HL-60/S4 (cell line): ENCODE measurements around the gene ZNF691.
"Not testable (repeated sequence)": the region's sequence is repeated elsewhere in the genome, so short reads cannot be mapped to it uniquely, and the experiment has no call there.

ENCODE experiments used
- in situ Hi-C: fragments of 300-500 bp; cut with MboI; formaldehyde crosslinking; loops from 2 replicates; pipeline ENCODE4 v1.14.3; 2022; ENCODE audit warnings: low sequenced_read_pairs

ZNF691 gene, protein sequence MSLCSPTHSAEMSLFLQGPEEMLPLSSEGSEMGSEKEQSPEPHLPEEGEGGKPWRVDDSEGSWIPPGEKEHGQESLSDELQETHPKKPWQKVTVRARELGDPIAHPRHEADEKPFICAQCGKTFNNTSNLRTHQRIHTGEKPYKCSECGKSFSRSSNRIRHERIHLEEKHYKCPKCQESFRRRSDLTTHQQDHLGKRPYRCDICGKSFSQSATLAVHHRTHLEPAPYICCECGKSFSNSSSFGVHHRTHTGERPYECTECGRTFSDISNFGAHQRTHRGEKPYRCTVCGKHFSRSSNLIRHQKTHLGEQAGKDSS

DNA sequence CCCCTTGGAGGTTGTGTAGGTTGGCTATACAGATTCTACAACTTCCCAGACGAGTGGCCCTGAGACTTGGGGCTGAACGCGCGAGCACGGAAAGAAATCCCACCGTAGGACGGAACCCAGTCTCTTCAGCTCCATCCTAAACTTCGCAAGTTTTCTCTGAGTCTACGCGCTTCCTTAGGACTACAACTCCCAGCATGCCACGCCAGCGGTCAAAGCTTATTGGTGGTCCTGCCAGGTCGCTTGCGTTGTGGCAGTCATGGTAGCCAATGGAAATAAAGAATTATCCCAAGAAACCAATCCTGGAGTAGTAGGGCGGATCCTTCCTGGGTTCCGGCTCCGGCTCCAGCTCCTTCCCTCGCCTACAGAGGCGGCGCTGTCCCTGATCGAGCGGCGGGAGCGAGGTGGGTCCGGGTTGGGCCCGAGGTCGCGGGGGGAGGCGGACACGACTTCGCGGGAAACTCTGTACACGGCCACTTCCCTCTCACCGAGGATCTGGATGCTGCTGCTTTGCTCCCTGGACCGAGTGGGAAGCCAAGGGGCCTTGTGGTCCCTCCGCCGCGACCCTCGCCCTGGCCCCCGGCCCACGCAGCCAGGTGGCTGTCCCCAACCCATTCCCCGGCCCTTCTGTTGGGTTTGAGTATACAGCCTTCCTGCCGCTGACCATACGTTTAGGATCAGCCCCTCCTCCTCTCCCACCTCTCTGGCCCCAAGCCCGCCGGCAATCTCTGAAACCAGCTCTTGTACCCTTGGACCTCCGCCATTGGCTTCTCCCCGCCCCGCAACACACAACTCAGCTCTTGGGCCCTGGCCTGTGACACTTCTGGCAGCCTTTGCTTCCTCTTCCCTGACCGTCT, at the start of gene ZNF691:
Gene ZNF691, plus strand, starts transcription at position 357 of the 854 bp plus-strand sequence. CDS start 3,046 bp downstream, outside the sequence.
- in situ Hi-C loops, result no loop called here

DNA sequence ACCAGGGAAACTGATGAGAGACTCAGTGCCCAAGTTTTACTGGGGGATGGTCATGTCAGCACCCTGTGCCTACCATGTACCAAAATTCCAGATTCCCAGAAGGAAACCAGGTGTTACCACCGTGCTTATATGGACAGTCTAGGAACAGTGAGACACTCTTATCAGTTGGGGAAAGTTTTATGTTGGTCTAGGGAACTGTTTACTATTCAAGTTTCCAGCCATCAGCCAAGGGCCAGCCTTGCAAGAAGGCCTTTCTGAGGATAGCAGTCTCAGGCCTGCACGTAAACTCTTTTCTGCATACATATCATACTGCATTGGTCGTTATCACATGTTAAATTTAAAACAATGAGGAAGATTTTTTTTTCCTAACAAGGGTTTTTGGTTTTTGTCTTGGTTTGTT, 49.0 kb upstream of the ZNF691 start:
- in situ Hi-C loops, result no loop called here

GRCh38 chr1:42797979-42798378, 48.4 kb upstream of the ZNF691 start:
- in situ Hi-C loops, result no loop called here

DNA sequence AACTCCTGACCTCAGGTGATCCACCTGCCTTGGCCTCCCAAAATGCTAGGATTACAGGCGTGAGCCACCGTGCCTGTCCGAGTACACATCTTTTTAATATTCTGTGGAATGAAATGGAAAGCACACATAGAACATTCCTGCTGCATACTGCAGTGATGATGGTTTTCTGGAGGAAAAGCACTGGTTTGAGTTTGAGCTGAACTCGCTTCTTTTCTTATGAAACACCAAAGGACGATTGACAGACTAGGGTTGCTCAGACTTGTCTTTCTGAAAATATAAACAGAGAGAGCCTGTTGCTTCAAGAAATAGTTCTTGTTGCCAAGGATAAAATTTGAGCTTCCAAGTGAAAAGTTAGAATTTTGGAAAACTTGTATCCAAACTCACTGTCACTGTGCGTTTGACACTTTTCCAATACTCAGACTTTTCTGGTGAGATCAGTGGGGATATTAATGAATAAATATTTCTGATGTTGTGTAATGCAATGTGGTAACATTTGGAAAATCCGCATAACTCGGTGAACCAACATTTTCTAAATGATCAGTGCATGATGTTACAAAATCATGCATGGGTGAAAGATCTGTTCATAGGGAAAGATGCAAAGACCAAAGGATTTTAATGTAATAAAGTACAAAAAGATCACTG, 44.5 kb upstream of the ZNF691 start:
- in situ Hi-C loops, result no loop called here

- in situ Hi-C loops, result no loop called here
Observed at GRCh38 chr1:42806171-42806570, 40.2 kb upstream of the ZNF691 start.

DNA sequence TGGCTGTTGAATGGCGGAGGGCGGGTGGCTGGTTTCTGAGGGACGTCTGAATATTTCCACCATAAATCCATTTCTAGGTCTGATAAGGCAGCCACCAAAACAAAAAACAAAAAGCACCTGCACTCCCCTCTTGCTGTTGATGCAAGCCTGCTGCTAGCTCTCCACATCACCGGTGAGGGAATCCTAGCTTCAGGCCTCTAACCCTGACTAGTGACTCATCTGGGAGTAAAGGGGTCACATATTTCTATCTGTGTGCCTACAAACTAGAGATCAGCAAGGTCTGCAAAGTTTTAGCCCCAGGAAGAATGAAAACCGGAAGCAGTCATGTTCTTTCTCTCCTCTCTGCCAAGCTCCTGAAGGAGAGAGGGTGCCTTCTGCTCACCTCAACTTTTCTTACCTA, 39.8 kb upstream of the ZNF691 start:
- in situ Hi-C loops, result no loop called here

- in situ Hi-C loops, result no loop called here
Observed at GRCh38 chr1:42807056-42807668, 39.3 kb upstream of the ZNF691 start.

GRCh38 chr1:42814815-42815214, 31.6 kb upstream of the ZNF691 start:
- in situ Hi-C loops, result not testable (repeated sequence)

GRCh38 chr1:42815941-42816584, 30.4 kb upstream of the ZNF691 start:
- in situ Hi-C loops, result no loop called here

DNA sequence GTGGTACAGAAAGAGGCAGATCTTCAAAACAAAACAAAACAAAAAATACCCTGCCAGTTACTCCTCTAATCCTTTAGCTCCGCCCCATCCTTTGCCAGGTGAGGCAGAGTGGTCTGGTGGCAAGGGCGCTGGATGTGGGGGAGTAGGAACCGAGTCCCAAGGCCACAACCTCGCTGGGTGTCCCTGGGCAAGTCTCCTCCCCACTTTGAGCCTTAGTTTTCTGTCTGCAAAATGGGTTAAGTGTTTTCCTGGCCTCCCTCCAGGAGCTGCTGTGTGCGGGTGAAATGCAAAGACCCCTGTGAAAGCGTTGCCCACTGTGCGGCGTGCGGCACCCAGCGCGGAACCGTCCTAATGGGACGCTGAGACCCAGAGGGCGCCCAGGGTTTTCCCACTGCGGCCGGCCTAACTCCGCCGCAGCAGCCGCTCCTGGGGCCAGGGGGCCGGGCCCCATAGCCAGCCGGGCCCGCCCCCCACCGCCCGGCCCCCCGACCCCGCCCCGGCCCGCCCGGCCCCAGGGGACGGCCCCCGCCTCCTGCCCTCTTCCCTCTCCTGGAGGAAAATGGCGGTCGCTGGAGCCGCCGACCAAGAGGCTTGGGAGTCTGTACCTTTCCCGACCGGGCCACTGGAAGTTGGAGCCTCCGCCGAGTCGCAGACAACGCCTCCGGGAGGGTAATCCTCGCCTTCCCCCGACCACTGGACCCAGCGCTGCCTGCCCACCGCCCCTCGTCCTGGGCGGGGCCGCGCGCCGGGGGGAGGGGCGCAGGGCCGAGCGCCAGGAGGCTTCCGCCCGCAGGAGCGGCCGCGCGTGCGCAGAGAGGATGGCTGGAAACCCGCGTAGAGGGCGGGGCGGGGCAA, 29.6 kb upstream of the ZNF691 start, which contains the start of the genes ERMAP and SVBP:
Gene ERMAP, plus strand, starts transcription at position 538 of the 855 bp plus-strand sequence. CDS start 13,327 bp downstream, outside the sequence.
Gene SVBP, minus strand, starts transcription at position 813 of the 855 bp plus-strand sequence. CDS start 853 bp downstream, outside the sequence.
- in situ Hi-C loops, result no loop called here

DNA sequence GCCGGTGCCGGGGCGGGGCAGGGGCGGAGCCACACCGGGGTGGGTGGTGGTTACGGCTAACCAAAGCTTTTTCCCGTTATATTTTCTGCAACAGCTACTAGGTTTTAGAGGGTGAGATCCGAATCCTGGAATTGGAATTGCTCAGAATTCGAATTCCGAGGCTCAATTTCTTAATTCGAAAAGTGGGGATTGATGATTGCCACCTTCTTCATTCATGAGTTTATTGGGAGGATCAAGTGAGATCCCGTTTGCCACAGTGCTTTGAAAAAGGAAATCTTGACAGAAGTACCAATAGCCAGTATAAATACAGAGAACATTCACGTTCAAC, 29.0 kb upstream of the ZNF691 start:
- in situ Hi-C loops, result no loop called here

DNA sequence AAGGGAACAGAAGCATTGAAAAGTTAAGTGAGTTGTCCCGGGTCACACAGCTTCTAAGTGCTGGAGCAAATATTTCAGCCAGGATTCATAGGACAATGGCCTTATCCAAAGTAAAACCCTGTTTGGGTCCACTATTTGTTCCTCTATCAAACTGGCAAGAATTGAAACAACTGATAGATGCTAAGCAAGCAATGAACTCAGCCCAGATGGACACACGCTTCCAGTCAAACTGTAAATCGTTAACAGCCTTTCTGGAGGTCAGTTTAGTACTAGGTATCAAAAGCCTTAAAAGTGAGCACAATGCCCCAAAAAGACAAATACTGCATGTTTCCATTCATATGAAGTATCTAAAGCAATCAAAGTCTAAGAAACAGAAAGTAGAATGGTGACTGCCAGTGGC, 28.4 kb upstream of the ZNF691 start:
- in situ Hi-C loops, result no loop called here

GRCh38 chr1:42820813-42821212, 25.6 kb upstream of the ZNF691 start:
- in situ Hi-C loops, result no loop called here

DNA sequence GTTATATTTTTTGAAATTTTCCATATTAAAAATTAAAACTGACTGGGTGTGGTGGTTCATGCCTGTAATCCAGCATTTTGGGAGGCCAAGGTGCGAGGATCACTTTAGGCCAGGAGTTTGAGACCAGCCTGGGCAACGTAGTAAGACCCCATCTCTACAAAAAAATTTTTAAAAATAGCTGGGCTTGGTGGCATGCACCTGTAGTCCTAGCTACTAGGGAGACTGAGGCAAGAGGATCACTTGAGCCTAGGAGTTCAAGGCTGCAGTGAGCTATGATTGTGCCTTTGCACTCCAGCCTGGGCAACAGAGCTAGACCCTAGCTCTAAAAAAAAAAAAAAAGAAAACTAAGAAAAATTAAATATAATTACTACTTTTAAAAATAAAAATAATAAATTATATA, 24.7 kb upstream of the ZNF691 start:
- in situ Hi-C loops, result no loop called here

- in situ Hi-C loops, result no loop called here
Observed at GRCh38 chr1:42822800-42823392, 23.5 kb upstream of the ZNF691 start.

DNA sequence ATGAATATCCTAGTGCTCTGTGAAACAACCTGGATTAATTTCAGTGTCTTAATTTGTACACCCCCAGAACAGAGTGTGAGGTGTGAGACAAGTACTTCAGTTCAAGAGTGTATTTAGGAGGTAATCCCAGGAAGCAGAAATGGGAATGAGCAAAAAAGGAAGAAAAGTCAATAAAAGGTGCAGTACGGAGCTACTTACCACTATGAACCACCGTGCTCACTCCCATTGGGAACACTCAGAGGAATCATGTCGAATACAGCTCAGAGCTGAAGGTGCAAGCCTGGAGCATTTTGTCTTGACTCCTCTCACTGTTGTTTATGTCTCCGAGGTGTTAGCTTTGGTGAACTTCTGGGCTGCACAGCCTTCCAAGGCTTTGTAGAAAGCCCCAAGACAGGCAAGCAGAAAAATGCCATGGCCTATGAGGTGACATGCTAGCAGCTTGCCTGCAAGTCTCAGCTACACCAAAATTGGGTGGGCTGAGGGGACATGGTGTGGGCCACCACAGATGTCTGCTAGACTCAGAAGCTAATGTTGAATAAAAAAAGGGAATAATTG, 21.9 kb upstream of the ZNF691 start:
- in situ Hi-C loops, result no loop called here

DNA sequence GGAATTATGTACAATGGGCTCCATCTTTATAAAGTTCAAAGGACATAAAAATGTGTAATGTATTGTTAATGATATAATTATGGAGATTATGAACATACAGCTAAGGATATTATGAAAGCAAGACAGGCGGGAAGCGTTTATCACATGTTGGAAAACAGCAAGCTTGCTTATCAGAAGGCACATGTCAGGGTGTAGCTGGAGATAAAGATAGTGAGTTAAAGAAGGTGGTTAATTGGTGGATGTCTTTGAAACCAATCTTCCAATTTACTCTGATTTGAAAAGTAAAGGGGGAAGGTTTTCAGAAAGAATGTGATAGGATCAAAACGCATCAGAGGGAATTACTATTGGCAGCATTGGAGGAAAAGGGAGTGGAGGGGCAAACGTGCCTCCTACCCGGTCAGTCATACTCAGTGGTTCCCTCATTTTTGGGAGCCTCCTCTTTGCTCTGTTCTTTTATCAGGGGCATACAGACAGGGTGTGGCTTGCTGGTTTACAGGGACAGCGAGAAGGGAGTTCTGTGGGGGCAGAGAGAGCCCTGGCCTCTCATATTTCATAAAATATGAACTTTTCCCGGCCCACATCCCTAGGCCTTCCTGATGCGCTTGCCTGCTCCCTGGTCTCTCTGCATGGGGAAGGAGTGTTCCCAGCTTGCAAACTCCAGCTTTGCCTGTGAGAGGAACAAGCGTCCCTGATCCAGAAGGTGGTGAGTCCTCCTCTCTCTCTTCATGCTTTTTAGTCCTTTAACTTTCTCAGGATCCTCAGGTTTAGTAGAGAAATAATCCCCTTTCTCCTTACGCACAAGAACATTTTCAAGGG, 21.2 kb upstream of the ZNF691 start:
- in situ Hi-C loops, result no loop called here

GRCh38 chr1:42830631-42831030, 15.8 kb upstream of the ZNF691 start:
- in situ Hi-C loops, result no loop called here
